PC-9 (cell line): ENCODE measurements around the gene FKTN. TPM values are rescaled to one million over a fixed set of nuclear protein-coding genes. Genes with fewer than 3 reads are reported as not detected.

Experiments
- Bru-seq: library from RNA; stranded (reverse); fragments of 400-500 nt; gene quantifications from one replicate; lab custom pipeline; 2021; lab: Mats Ljungman, UMichigan
- BruChase-seq, 2 experiments: library from RNA; stranded (reverse); fragments of 400-500 nt; gene quantifications; one replicate each; lab custom pipeline; 2021; lab: Mats Ljungman, UMichigan
- BruUV-seq: library from RNA; stranded (reverse); fragments of 400-500 nt; replicated peaks from 2 replicates; lab custom pipeline; 2021; lab: Mats Ljungman, UMichigan
- CTCF ChIA-PET: fragments of 300-600 bp; sonication (Branson Sonifier 250); formaldehyde crosslinking; loops from one replicate; lab custom pipeline; 2022; ENCODE audit warnings: antibody characterized with exemption; lab: Charles Lee
- POLR2A ChIA-PET: fragments of 300-600 bp; sonication (Branson Sonifier 250); formaldehyde crosslinking; loops from one replicate; lab custom pipeline; 2022; ENCODE audit warnings: antibody characterized with exemption; ENCODE audit not compliant: unreplicated experiment; lab: Charles Lee
- DNase-seq, 2 experiments: peaks; one replicate each; pipeline versions ENCODE4 v3.0.0 to v3.0.0-alpha.2; 2015 to 2022; ENCODE audit warnings: mixed read lengths in 1 of 2
- H2AFZ ChIP-seq: fragments of 200-600 bp; sonication (generic); 2 replicates; pipeline ENCODE4 v1.8.1; 2017; ENCODE audit warnings: antibody characterized with exemption
- H3F3A ChIP-seq: fragments of 200-600 bp; sonication (generic); 2 replicates; pipeline ENCODE4 v1.8.1; 2017; ENCODE audit warnings: antibody characterized with exemption, mild to moderate bottlenecking, low read depth; ENCODE audit not compliant: insufficient read depth
- H3K27ac ChIP-seq: fragments of 200-600 bp; sonication (generic); 2 replicates; pipeline ENCODE4 v1.6.1; 2016; ENCODE audit warnings: mixed run types
- H3K27me3 ChIP-seq: fragments of 200-600 bp; sonication (generic); 2 replicates; pipeline ENCODE4 v1.6.1; 2016; ENCODE audit warnings: low read depth, mixed run types; ENCODE audit not compliant: insufficient read depth
- H3K36me3 ChIP-seq: fragments of 200-600 bp; sonication (generic); 2 replicates; pipeline ENCODE4 v1.6.1; 2016; ENCODE audit warnings: low read depth, mixed run types
- H3K4me1 ChIP-seq: fragments of 200-600 bp; sonication (generic); replicated peaks from 2 replicates; pipeline ENCODE4 v1.6.1; 2016; ENCODE audit warnings: mixed run types; ENCODE audit not compliant: insufficient read depth
- H3K4me2 ChIP-seq: fragments of 200-600 bp; sonication (generic); 2 replicates; pipeline ENCODE4 v1.6.1; 2017; ENCODE audit warnings: mixed run types
- H3K4me3 ChIP-seq: fragments of 200-600 bp; sonication (generic); 2 replicates; pipeline ENCODE4 v1.6.1; 2016; ENCODE audit warnings: mixed run types
- H3K79me2 ChIP-seq: fragments of 200-600 bp; sonication (generic); 2 replicates; pipeline ENCODE4 v1.6.1; 2017; ENCODE audit warnings: low read depth, mixed run types
- H3K9me2 ChIP-seq: fragments of 200-600 bp; sonication (generic); 2 replicates; pipeline ENCODE4 v1.8.1; 2017; ENCODE audit warnings: mild to moderate bottlenecking; ENCODE audit not compliant: insufficient read depth
- H3K9me3 ChIP-seq: fragments of 200-600 bp; sonication (generic); 2 replicates; pipeline ENCODE4 v1.8.1; 2016; ENCODE audit warnings: low read depth; ENCODE audit not compliant: insufficient read depth
- H4K20me1 ChIP-seq: fragments of 200-600 bp; sonication (generic); 2 replicates; pipeline ENCODE4 v1.8.1; 2017; ENCODE audit not compliant: insufficient read depth
- CTCF ChIP-seq: fragments of 200-600 bp; sonication (generic); conservative IDR thresholded peaks from 2 replicates; pipeline ENCODE4 v1.6.1; 2017; ENCODE audit warnings: mixed run types, antibody characterized with exemption, mild to moderate bottlenecking, moderate library complexity
- EZH2 ChIP-seq: fragments of 200-600 bp; sonication (generic); IDR thresholded peaks from 2 replicates; pipeline ENCODE4 v1.8.0; 2017; ENCODE audit warnings: antibody characterized with exemption, low read depth
- intact Hi-C: fragments of 100-400 bp; cut with micrococcal nuclease; formaldehyde crosslinking; loops from one replicate; pipeline ENCODE4 v1.10.0; 2022; ENCODE audit not compliant: unreplicated experiment
- long read RNA-seq: library from polyadenylated mRNA; stranded (forward); transcript quantifications from one replicate; pipeline ENCODE4 v2.0.0, GENCODE V29; 2022
- total RNA-seq: library from RNA; stranded (reverse); gene quantifications from 2 replicates; pipeline ENCODE4 v1.2.3, GENCODE V29; 2021

FKTN gene
- total RNA-seq = 25.4 and 32.3 TPM in 2 replicates
- Bru-seq, nascent RNA = percentile 69 among the genes with signal in this experiment
- percentile 71 among the genes with signal in this experiment for BruChase-seq, experiment 1, labeled RNA remaining after a 2-hour chase
- percentile 70 among the genes with signal in this experiment for BruChase-seq, experiment 2, labeled RNA remaining after a 6-hour chase
- long read RNA-seq, partial matches to known transcripts = 1 of 14 reads
- long read RNA-seq, other reads (novel, unspliced or antisense) = 13 of 14 reads

GRCh38 chr9:105557804-105558610 lies at the start of gene FKTN:
Gene FKTN (plus strand): TSS chr9:105558131. CDS start chr9:105575033, 16,902 bp downstream.
- peak; percentile 77 to 87 for DNase-seq
- no peaks in the 10 kb centered on the region for H4K20me1 ChIP-seq
- peaks cover 21% of the 10 kb centered on the region for H3K9me3 ChIP-seq
- H2AFZ ChIP-seq = peak within 1 kb of the TSS; percentile 98
- H3K9me2 ChIP-seq = no peaks in the 10 kb centered on the region
- intact Hi-C loops = loop anchor here (2.0 kb wide), 1 partner anchor 109 kb away; the partner anchor contains the start of gene FSD1L
- H3F3A ChIP-seq = no peaks in the 10 kb centered on the region
- peaks cover 7% of the 10 kb centered on the region; the same call in 1 of the 2 replicates for H3K4me1 ChIP-seq
- 0 out of 2 replicates have a peak, but pooled peaks cover 4% of the 10 kb centered on the region for H3K36me3 ChIP-seq
- peak within 1 kb of the TSS; percentile 20; the same call in 1 of the 2 replicates for H3K27ac ChIP-seq
- peak within 1 kb of the TSS; percentile 84 for H3K4me3 ChIP-seq
- POLR2A ChIA-PET = interaction anchor here (0.7 kb wide), 1 partner anchor 387 kb away, joined by 9 read pairs; no protein-coding TSS in a partner anchor
- H3K4me2 ChIP-seq = peak within 1 kb of the TSS; percentile 97
- H3K27me3 ChIP-seq = no peaks in the 10 kb centered on the region
- CTCF ChIA-PET = interaction anchor here (0.6 kb wide), 1 partner anchor 80 kb away, joined by 3 read pairs; no protein-coding TSS in a partner anchor
- TF ChIP-seq CTCF = no peak
- TF ChIP-seq EZH2 = no peak
- TSS peak; percentile 51 for BruUV-seq
- H3K79me2 ChIP-seq = 0 out of 2 replicates have a peak, but pooled peaks cover 12% of the 10 kb centered on the region

GRCh38 chr9:105508530-105508929 lies 49.4 kb upstream of the FKTN start:
- H3K27ac ChIP-seq = no peak overlapping the region
- no peak overlapping the region for H2AFZ ChIP-seq
- no peak overlapping the region for H3K4me3 ChIP-seq
- H3K9me3 ChIP-seq = no peaks in the 10 kb centered on the region
- CTCF ChIA-PET = no interaction called here
- H3K79me2 ChIP-seq = no peaks in the 10 kb centered on the region
- intact Hi-C loops = no loop called here
- no TSS peak for BruUV-seq
- no peaks in the 10 kb centered on the region for H3K36me3 ChIP-seq
- TF ChIP-seq CTCF (no peak), EZH2 (no peak)
- no peak overlapping the region for H3K4me2 ChIP-seq
- no peak for DNase-seq
- H3K27me3 ChIP-seq = no peaks in the 10 kb centered on the region
- POLR2A ChIA-PET = no interaction called here
- no peaks in the 10 kb centered on the region for H3K9me2 ChIP-seq
- H4K20me1 ChIP-seq = no peaks in the 10 kb centered on the region
- no peaks in the 10 kb centered on the region; the same call in 1 of the 2 replicates for H3K4me1 ChIP-seq
- H3F3A ChIP-seq = no peaks in the 10 kb centered on the region

- intact Hi-C loops = no loop called here
- Histone ChIP-seq H3K4me3 (no peak overlapping the region), H3K9me3 (no peaks in the 10 kb centered on the region), H3K9me2 (no peaks in the 10 kb centered on the region), H3K27me3 (no peaks in the 10 kb centered on the region), H3K4me1 (no peaks in the 10 kb centered on the region), H3F3A (no peaks in the 10 kb centered on the region), H3K36me3 (no peaks in the 10 kb centered on the region), H3K4me2 (no peak overlapping the region), H3K27ac (no peak overlapping the region), H2AFZ (no peak overlapping the region), H3K79me2 (no peaks in the 10 kb centered on the region), H4K20me1 (no peaks in the 10 kb centered on the region)
- POLR2A ChIA-PET = no interaction called here
- TF ChIP-seq EZH2 (no peak), CTCF (no peak)
- BruUV-seq = no TSS peak
- no peak for DNase-seq
- CTCF ChIA-PET = no interaction called here
Observed at GRCh38 chr9:105510024-105510423, 47.9 kb upstream of the FKTN start.
